ENCODE measurements around the gene NR5A1. TPM values are rescaled to one million over a fixed set of nuclear protein-coding genes. Genes with fewer than 3 reads are reported as not detected.

The NR5A1 gene
- total RNA-seq, 1 donor from 2014 or later: 1.0 TPM

DNA sequence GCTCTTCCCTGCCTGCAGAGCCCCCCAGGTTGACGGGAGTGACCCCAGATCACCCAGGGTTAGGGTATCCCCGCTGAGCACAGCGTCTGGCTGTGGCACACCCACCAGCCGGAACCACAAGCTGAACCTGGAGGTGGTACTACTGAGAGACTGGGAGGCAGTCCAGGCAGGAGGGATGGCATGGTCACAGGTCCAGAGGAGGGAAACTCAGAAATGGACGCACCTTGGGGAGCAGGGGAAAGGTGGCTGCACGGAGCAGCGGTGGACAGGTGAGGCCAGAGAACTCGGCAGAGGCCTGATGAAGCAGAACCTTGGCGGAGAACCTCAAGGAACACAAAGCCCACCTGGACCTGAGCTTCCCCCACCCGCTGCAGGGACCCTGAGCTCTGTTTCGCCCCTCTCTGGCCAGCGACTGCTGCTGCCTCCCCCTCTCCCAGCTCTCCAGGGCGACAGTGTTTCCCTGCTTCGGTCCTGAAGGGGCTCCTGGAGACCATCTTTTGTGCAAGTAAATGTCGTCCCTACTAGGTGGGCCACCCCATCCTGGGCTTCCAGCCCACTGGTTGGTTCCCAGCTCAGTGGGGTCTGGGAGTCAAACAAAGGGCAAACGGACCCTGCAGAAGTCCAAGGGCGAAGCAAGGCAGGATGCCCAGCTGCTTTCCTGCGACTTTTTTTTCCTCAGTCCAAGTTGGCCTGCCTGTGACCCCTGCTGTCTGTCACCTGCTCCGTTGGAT is 56.1 kb downstream of the NR5A1 start:
- Histone ChIP-seq H3K4me3 (peak overlapping the region; percentile 48), H3F3A (ENCODE audit: low read depth) (peaks cover 24% of the 10 kb centered on the region), H3K27ac (no peak overlapping the region), H3K9ac (no peak overlapping the region), H3K9me3 (ENCODE audit: low read depth) (no peaks in the 10 kb centered on the region), H3K79me2 (ENCODE audit: low read depth) (no peaks in the 10 kb centered on the region), H3K4me1 (peaks cover 12% of the 10 kb centered on the region), H2AFZ (replicated peaks) (peak overlapping the region; percentile 89), H4K20me1 (ENCODE audit: low read depth) (peaks cover 3% of the 10 kb centered on the region), H3K36me3 (no peaks in the 10 kb centered on the region), H3K4me2 (peak overlapping the region; percentile 90), H3K27me3 (peaks cover 45% of the 10 kb centered on the region)
- Mint-ChIP-seq H3K9me3 (no peaks in the 10 kb centered on the region), H3K27ac (no peak overlapping the region), H3K27me3 (ENCODE audit: insufficient read depth, low read depth) (peaks cover 37% of the 10 kb centered on the region), H3K4me1 (peaks cover 9% of the 10 kb centered on the region), H3K4me3 (peak overlapping the region; percentile 75), H3K36me3 (no peaks in the 10 kb centered on the region)
- no peak for DNase-seq (ENCODE audit: low spot score)
- no peak for TF ChIP-seq EZH2phosphoT487 (IDR thresholded peaks at IDR 0.05)
- no peak for TF ChIP-seq EZH2 (IDR thresholded peaks at IDR 0.05)
- TF ChIP-seq, protein P1, sequence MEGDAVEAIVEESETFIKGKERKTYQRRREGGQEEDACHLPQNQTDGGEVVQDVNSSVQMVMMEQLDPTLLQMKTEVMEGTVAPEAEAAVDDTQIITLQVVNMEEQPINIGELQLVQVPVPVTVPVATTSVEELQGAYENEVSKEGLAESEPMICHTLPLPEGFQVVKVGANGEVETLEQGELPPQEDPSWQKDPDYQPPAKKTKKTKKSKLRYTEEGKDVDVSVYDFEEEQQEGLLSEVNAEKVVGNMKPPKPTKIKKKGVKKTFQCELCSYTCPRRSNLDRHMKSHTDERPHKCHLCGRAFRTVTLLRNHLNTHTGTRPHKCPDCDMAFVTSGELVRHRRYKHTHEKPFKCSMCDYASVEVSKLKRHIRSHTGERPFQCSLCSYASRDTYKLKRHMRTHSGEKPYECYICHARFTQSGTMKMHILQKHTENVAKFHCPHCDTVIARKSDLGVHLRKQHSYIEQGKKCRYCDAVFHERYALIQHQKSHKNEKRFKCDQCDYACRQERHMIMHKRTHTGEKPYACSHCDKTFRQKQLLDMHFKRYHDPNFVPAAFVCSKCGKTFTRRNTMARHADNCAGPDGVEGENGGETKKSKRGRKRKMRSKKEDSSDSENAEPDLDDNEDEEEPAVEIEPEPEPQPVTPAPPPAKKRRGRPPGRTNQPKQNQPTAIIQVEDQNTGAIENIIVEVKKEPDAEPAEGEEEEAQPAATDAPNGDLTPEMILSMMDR (IDR thresholded peaks at IDR 0.05): no peak

- Mint-ChIP-seq H3K4me3 (peak within 1 kb of the TSS; percentile 75), H3K4me1 (peaks cover 9% of the 10 kb centered on the region), H3K9me3 (no peaks in the 10 kb centered on the region), H3K27ac (no peak within 1 kb of the TSS), H3K27me3 (ENCODE audit: insufficient read depth, low read depth) (peaks cover 37% of the 10 kb centered on the region), H3K36me3 (no peaks in the 10 kb centered on the region)
- peak; percentile 89 for DNase-seq (ENCODE audit: low spot score)
- no peaks in the 10 kb centered on the region for H3K36me3 ChIP-seq
- H4K20me1 ChIP-seq (ENCODE audit: low read depth): peaks cover 3% of the 10 kb centered on the region
- H3K4me2 ChIP-seq: peak within 1 kb of the TSS; percentile 90
- no peaks in the 10 kb centered on the region for H3K9me3 ChIP-seq (ENCODE audit: low read depth)
- peak within 1 kb of the TSS; percentile 48 for H3K4me3 ChIP-seq
- H3K79me2 ChIP-seq (ENCODE audit: low read depth): no peaks in the 10 kb centered on the region
- TF ChIP-seq, protein P1 (IDR thresholded peaks at IDR 0.05): peak; percentile 30
- TF ChIP-seq EZH2phosphoT487 (IDR thresholded peaks at IDR 0.05) (no peak), EZH2 (IDR thresholded peaks at IDR 0.05) (no peak)
- peaks cover 12% of the 10 kb centered on the region for H3K4me1 ChIP-seq
- no peak within 1 kb of the TSS for H3K27ac ChIP-seq
- peaks cover 45% of the 10 kb centered on the region for H3K27me3 ChIP-seq
- H3K9ac ChIP-seq: no peak within 1 kb of the TSS
- peaks cover 27% of the 10 kb centered on the region for H3F3A ChIP-seq (ENCODE audit: low read depth)
- H2AFZ ChIP-seq (replicated peaks): peak within 1 kb of the TSS; percentile 89
Measured at GRCh38 chr9:124450241-124450924, 56.8 kb downstream of the NR5A1 start, which contains the start of gene ADGRD2. Gene ADGRD2 (plus strand): TSS chr9:124450451. CDS start chr9:124451667, 1,216 bp downstream.

GRCh38 chr9:124449381-124450151 is 57.6 kb downstream of the NR5A1 start:
- Mint-ChIP-seq H3K27ac (no peak overlapping the region), H3K27me3 (ENCODE audit: insufficient read depth, low read depth) (peaks cover 34% of the 10 kb centered on the region), H3K36me3 (no peaks in the 10 kb centered on the region), H3K4me1 (peaks cover 9% of the 10 kb centered on the region), H3K9me3 (no peaks in the 10 kb centered on the region), H3K4me3 (no peak overlapping the region)
- peaks cover 12% of the 10 kb centered on the region for H3K4me1 ChIP-seq
- H3K9me3 ChIP-seq (ENCODE audit: low read depth): no peaks in the 10 kb centered on the region
- H3K4me2 ChIP-seq: no peak overlapping the region
- H3K27me3 ChIP-seq: peaks cover 44% of the 10 kb centered on the region
- H3K79me2 ChIP-seq (ENCODE audit: low read depth): no peaks in the 10 kb centered on the region
- peaks cover 32% of the 10 kb centered on the region for H3F3A ChIP-seq (ENCODE audit: low read depth)
- no peaks in the 10 kb centered on the region for H3K36me3 ChIP-seq
- no peak overlapping the region for H3K4me3 ChIP-seq
- DNase-seq (ENCODE audit: low spot score): no peak
- no peak overlapping the region for H3K9ac ChIP-seq
- TF ChIP-seq EZH2 (IDR thresholded peaks at IDR 0.05) (no peak), EZH2phosphoT487 (IDR thresholded peaks at IDR 0.05) (no peak)
- TF ChIP-seq, protein P1 (IDR thresholded peaks at IDR 0.05): no peak
- H4K20me1 ChIP-seq (ENCODE audit: low read depth): peaks cover 3% of the 10 kb centered on the region
- no peak overlapping the region for H3K27ac ChIP-seq
- H2AFZ ChIP-seq (replicated peaks): no peak overlapping the region
